OCI-LY1 (cell line): ENCODE results near the gene PAMR1.

Source experiments
- CTCF ChIP-seq: fragments of 200-600 bp; sonication (generic), shearing (Covaris generic); IDR thresholded peaks from 2 replicates; pipeline ENCODE4 v1.5.1; 2017; ENCODE audit warnings: mild to moderate bottlenecking, antibody characterized with exemption, low read length, moderate library complexity, mixed read lengths
- EZH2 ChIP-seq: fragments of 200-600 bp; sonication (generic), shearing (Covaris generic); IDR thresholded peaks from 2 replicates; pipeline ENCODE4 v1.8.0; 2017; ENCODE audit warnings: borderline replicate concordance, mixed run types, mild to moderate bottlenecking, antibody characterized with exemption, low read length, moderate library complexity, mixed read lengths

GRCh38 chr11:35433588-35433987 is 91.8 kb downstream of the PAMR1 start:
- TF ChIP-seq CTCF (no peak), EZH2 (no peak)
